HUES64 (cell line): ENCODE measurements around the gene CHD2.

Source experiments
- H3K27ac ChIP-seq: 2 replicates; pipeline ENCODE4 v1.7.0; 2013; ENCODE audit warnings: low read depth, low read length, inconsistent platforms
- H3K27me3 ChIP-seq: 2 replicates; pipeline ENCODE4 v1.6.1; 2013; ENCODE audit warnings: mild to moderate bottlenecking, low read length; ENCODE audit not compliant: insufficient read depth
- H3K36me3 ChIP-seq: 2 replicates; pipeline ENCODE4 v1.6.1; 2013; ENCODE audit warnings: mild to moderate bottlenecking, low read length; ENCODE audit not compliant: insufficient read depth
- H3K4me1 ChIP-seq: 2 replicates; pipeline ENCODE4 v1.6.1; 2013; ENCODE audit warnings: mild to moderate bottlenecking, low read length, moderate library complexity; ENCODE audit not compliant: insufficient read depth
- H3K4me3 ChIP-seq: 2 replicates; pipeline ENCODE4 v1.5.1; 2013; ENCODE audit warnings: mild to moderate bottlenecking, low read length, moderate library complexity
- H3K9ac ChIP-seq: 2 replicates; pipeline ENCODE4 v1.6.1; 2013; ENCODE audit warnings: mild to moderate bottlenecking, low read depth, low read length
- H3K9me3 ChIP-seq: 2 replicates; pipeline ENCODE4 v1.6.1; 2013; ENCODE audit warnings: low read depth, low read length; ENCODE audit not compliant: insufficient read depth
- WGBS: fragments of 150-250, 120-280 bp; methylation state at CpG from one replicate; pipeline ENCODE4 v1.1.7; 2013; ENCODE audit warnings: missing lambda C conversion rate; 5-methylcytosine and 5-hydroxymethylcytosine counted together

CHD2 gene

GRCh38 chr15:93074599-93074998, 174.5 kb downstream of the CHD2 start:
- no peak overlapping the region for H3K27ac ChIP-seq
- WGBS, result 91% methylated on average over 13 of the region's 13 CpGs
- H3K27me3 ChIP-seq, result peaks cover 11% of the 10 kb centered on the region; the same call in 1 of the 2 replicates
- no peak overlapping the region for H3K4me3 ChIP-seq
- H3K9ac ChIP-seq, result no peak overlapping the region
- peaks cover 26% of the 10 kb centered on the region for H3K4me1 ChIP-seq
- H3K36me3 ChIP-seq, result 0 out of 2 replicates have a peak, but pooled peaks cover 3% of the 10 kb centered on the region
- H3K9me3 ChIP-seq, result no peaks in the 10 kb centered on the region

- Histone ChIP-seq H3K27me3 (peaks cover 11% of the 10 kb centered on the region; the same call in 1 of the 2 replicates), H3K4me1 (peaks cover 9% of the 10 kb centered on the region; the same call in 1 of the 2 replicates)
- 95% methylated on average over 1 of the region's 1 CpG for WGBS
Measured at GRCh38 chr15:93076217-93076616, 176.1 kb downstream of the CHD2 start.

GRCh38 chr15:93076875-93077274, 176.8 kb downstream of the CHD2 start:
- no peak overlapping the region for H3K4me3 ChIP-seq
- WGBS, result 86% methylated on average over 5 of the region's 5 CpGs
- no peaks in the 10 kb centered on the region for H3K36me3 ChIP-seq
- no peaks in the 10 kb centered on the region for H3K9me3 ChIP-seq
- H3K27ac ChIP-seq, result no peak overlapping the region
- H3K27me3 ChIP-seq, result peaks cover 11% of the 10 kb centered on the region; the same call in 1 of the 2 replicates
- no peak overlapping the region for H3K9ac ChIP-seq
- 0 out of 2 replicates have a peak, but pooled peaks cover 7% of the 10 kb centered on the region for H3K4me1 ChIP-seq

More at GRCh38 chr15:93076217-93076616, 176.1 kb downstream of the CHD2 start:
- H3K4me3 ChIP-seq, result no peak overlapping the region
- no peak overlapping the region for H3K27ac ChIP-seq
- H3K9ac ChIP-seq, result no peak overlapping the region
- H3K36me3 ChIP-seq, result no peaks in the 10 kb centered on the region
- no peaks in the 10 kb centered on the region for H3K9me3 ChIP-seq
